HG03045 (cell line): ENCODE measurements around the gene DOCK2.
"Not testable (repeated sequence)": the region's sequence is repeated elsewhere in the genome, so short reads cannot be mapped to it uniquely, and the experiment has no call there.

Experiments
- ATAC-seq: cut with Tn5 transposase; IDR thresholded peaks from one replicate; pipeline ENCODE4 v1.9.1; 2021; ENCODE audit warnings: mild to moderate bottlenecking, moderate library complexity; ENCODE audit not compliant: unreplicated experiment

Gene DOCK2

DNA sequence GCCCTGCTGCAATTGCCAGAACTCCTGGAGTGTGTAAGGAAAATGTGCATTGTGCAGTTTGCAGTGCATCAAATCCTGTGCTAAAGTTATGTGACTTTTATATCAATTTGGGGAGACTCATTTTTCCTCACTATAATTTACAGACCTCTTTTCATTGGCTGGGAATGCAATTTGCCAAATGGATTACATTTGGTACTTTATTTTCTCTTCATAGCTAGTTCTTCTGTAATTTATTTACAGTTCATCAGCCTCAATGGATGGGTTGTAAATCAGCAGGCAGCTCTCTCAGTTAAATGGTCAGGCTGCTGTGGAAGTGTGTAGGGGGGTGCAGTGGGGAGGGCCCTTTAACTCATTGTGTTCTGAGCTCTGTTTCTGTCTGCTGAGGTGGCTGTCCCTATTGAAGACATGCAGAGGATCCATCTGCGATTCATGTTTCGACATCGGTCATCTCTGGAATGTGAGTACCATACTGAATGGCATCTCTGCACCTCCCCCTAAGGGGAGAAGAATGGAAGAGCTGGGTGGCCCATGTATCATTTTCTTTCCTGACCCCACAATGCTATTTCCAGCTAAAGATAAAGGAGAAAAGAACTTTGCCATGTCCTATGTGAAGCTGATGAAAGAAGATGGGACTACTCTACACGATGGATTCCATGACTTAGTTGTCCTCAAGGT lies 74.6 kb downstream of the DOCK2 start:
- no peak for ATAC-seq

DNA sequence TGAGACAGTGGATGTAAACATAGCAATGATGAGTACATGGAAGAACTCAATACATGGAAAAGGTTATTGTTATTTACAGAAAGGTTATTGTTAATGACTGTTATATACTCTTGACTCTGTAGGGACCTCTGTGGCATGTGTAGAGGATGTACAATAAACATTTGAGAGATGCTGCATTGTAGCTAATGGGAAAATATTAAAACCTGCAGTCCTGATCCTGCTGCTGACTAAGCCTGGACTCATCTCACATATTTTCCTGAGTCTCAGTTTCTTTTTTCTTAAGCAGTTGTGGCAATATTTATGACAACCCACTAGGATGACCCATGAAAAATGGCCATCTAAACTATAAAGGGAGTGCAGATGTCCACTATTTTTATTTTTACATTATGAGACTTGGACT lies 75.4 kb downstream of the DOCK2 start:
- no peak for ATAC-seq

GRCh38 chr5:169716287-169716686 lies 79.2 kb downstream of the DOCK2 start:
- ATAC-seq = no peak

DNA sequence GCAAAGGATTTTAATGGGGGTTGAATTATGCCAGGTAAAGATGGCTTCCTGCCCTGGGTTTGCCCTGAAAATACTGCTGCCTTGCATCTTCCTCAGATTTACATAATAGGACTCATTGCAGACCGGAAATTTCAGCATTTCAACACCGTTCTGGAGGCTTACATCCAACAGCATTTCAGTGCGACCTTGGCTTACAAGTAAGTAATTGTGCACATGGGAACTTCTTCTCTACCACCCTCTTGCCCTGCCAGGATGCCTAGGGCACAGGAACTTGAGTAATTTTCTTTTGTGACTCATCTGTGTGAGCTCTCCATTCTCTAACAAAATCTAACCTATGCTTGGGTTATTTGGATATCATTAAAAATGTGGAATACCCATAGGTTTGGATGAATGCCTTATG lies 80.2 kb downstream of the DOCK2 start:
- ATAC-seq = no peak

- ATAC-seq = peak; percentile 72
Observed at GRCh38 chr5:169719360-169720314, 82.6 kb downstream of the DOCK2 start.

- no peak for ATAC-seq
Observed at GRCh38 chr5:169721771-169722170, 84.7 kb downstream of the DOCK2 start.

- ATAC-seq = no peak
Observed at GRCh38 chr5:169723103-169723831, 86.2 kb downstream of the DOCK2 start.

GRCh38 chr5:169724303-169725087 lies 87.4 kb downstream of the DOCK2 start:
- ATAC-seq = no peak

DNA sequence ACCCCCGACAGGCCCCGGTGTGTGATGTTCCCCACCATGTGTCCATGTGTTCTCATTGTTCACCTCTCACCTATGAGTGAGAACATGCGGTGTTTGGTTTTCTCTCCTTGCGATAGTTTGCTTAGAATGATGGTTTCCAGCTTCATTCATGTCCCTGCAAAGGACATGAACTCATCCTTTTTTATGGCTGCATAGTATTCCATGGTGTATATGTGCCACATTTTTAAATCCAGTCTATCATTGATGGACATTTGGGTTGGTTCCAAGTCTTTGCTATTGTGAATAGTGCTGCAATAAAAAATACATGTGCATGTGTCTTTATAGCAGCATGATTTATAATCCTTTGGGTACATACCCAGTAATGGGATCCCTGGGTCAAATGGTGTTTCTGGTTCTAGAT lies 88.6 kb downstream of the DOCK2 start:
- ATAC-seq = not testable (repeated sequence)

- ATAC-seq = no peak
Observed at GRCh38 chr5:169728418-169728817, 91.3 kb downstream of the DOCK2 start.

DNA sequence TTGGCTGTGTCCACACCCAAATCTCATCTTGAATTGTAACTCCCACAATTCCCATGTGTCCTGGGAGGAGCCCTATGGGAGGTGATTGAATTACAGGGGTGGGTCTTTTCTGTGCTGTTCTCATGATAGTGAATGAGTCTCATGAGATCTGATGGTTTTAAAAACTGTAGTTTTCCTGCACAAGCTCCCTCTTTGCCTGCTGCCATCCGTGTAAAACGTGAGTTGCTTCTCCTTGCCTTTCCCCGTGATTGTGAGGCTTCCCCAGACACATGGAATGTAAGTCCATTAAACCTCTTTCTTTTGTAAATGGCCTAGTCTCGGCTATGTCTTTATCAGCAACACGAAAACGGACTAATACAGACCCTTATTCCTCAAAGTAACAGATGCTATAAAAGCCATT lies 94.1 kb downstream of the DOCK2 start:
- ATAC-seq = no peak

DNA sequence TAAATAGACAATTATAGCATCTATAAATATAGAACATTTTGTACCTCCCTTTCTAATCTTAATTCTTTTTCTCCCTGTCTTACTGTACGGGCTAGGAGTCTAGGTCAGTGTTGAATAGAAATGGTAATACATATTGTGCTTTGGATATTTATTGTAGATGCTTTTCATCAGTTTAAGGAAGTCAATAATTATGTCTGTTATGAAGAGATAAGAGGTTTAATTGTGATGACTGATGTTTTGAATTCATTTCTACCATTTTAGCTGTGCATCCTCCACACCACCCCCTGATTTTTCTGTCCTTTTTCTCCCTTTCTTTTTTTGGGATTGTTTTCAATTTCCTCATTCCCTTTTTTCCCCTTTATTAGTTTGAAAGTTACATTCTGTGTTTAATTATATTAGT lies 95.8 kb downstream of the DOCK2 start:
- no peak for ATAC-seq

DNA sequence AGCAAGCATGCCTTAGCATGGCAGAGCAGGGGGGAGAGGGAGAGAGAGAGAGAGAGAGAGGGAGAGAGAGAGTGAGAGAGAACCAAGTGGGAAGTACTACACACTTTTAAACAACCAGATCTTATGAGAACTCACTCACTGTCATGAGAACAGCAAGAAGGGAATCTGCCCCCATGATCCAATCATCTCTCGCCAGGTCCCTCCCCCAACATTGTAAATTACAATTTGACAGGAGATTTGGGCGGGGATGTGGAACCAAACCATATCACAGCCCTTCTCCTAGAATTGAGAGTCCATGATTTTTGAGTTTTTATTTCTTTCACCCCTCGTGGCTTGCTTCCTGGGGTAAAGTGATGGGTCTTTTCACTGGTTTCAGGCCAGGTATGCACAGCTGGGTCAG lies 98.8 kb downstream of the DOCK2 start:
- no peak for ATAC-seq

- peak; percentile 68 for ATAC-seq
Observed at GRCh38 chr5:169736653-169737052, 99.6 kb downstream of the DOCK2 start.

DNA sequence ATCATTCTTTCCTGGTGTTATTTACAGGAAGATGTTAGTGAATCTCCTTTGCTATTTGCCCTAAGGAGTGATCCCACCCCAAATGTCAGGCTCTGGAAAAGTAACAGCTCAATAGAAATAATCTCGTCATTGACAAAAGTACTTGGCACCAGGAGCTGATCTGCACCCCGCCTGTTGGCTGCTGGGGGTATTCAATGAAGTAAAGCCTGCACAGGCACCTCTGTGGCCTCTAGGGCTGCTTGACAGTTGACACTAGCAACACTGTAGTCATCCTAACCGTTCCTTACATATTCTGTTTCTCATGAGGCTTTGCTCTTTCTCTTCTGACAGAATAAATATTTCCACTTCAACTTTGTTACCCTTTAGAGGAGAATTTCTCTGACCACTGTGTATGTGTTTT lies 103.4 kb downstream of the DOCK2 start:
- ATAC-seq = no peak

DNA sequence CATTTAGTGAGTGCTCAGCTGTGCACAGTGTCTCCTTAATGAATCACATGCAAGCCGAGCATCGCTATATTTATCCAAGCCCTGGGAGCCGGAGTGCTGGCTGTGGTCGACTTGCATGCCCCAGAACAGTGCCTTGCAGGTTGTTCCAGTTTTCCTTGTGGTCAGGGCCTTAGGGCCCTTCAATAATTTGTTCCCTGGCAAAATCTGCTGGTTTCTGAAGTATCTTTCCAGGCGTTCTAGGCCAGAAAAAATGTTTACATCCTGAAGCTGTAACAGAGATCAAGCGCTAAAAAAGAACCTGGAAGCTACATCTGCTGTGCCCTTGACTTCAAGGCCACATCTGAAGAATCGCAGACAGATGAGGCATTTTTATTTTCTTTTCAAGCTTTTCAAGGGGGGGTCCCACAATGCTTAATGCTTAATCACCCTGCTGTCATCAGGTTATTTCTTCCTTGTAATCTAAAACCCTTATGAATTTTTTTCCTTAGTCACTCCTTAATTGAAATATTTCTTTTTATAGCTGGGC lies 105.8 kb downstream of the DOCK2 start:
- no peak for ATAC-seq

- ATAC-seq = no peak
Observed at GRCh38 chr5:169744336-169744735, 107.3 kb downstream of the DOCK2 start.

- ATAC-seq = no peak
Observed at GRCh38 chr5:169745441-169746146, 108.5 kb downstream of the DOCK2 start.

DNA sequence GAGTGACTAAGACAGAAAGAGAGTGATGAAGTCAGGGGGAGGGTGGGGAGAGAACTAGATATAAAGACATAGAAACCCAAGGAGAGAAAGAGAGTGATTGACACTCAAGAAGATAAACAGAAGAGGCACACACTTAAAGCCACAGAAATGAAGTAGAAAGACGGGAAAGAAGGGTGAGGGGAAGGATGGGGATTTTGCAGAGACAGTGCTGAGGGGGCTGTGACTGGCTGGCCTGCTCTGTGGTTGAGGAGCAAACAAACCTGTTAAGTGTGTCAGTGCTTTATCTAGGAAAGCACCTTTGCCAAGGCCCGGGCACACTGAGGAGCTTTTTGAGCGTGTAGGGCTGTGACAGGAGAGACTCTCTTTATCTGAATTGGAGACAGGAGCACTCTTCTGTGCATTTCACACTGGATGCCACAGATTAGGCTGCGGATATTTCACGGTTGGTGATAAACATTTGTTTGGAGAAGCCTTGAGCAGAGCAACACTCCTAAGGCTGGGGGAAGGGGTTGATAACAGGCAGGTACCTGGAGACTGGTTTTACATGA lies 109.1 kb downstream of the DOCK2 start:
- ATAC-seq = no peak

- no peak for ATAC-seq
Observed at GRCh38 chr5:169748174-169748573, 111.1 kb downstream of the DOCK2 start.
